ENCODE results near the gene QRFP. TPM values are rescaled to one million over a fixed set of nuclear protein-coding genes. Genes with fewer than 3 reads are reported as not detected.

Gene QRFP
- total RNA-seq, 1 experiment from 2014 or later, result not detected

DNA sequence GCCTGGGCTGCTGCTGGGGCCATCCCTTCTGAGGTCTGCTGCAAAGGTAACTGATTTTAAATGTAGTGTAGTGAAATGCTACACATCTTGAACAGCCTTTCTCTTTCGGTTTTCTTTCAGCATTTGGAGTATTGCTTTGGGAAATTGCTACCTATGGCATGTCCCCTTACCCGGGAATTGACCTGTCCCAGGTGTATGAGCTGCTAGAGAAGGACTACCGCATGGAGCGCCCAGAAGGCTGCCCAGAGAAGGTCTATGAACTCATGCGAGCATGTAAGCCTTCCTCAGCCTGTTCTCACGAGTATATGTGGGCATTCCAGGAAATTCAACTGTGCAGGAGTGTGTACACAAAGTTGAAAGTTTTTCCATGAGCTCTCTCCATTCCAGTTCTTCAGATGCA lies 18.3 kb downstream of the QRFP start:
- Histone ChIP-seq H3K9ac (ENCODE audit: extremely low read depth, insufficient read length, low read length) (no peak overlapping the region), H2BK20ac (ENCODE audit: low read depth, low read length, poor library complexity, severe bottlenecking) (no peak overlapping the region), H4K5ac (ENCODE audit: insufficient read length, low read depth, low read length) (no peak overlapping the region), H2BK5ac (ENCODE audit: insufficient read length, low read length) (no peak overlapping the region), H2BK120ac (ENCODE audit: low read depth, low read length, poor library complexity, severe bottlenecking) (no peak overlapping the region), H4K20me1 (ENCODE audit: control insufficient read depth, insufficient read depth, insufficient read length) (peaks cover 2% of the 10 kb centered on the region), H2AK5ac (ENCODE audit: insufficient read length, low read length) (no peak overlapping the region), H3K14ac (ENCODE audit: insufficient read depth, low read length) (no peak overlapping the region), H3K23ac (ENCODE audit: insufficient read length, low read depth, low read length) (no peak overlapping the region), H3K4me2 (ENCODE audit: insufficient read depth, insufficient read length, low read length) (no peak overlapping the region), H3K56ac (ENCODE audit: insufficient read length, low read depth, low read length) (no peak overlapping the region), H3K9me3 (ENCODE audit: control insufficient read depth, low read depth, low read length) (no peaks in the 10 kb centered on the region), H3T11ph (ENCODE audit: low read length) (no peak overlapping the region), H3K79me2 (ENCODE audit: insufficient read depth, low read length) (no peaks in the 10 kb centered on the region), H3K18ac (ENCODE audit: insufficient read length, low read depth, low read length) (no peak overlapping the region), H3K79me1 (ENCODE audit: insufficient read depth, low read depth, low read length, poor library complexity, severe bottlenecking) (no peaks in the 10 kb centered on the region), H3K27ac (ENCODE audit: insufficient read length, low read depth, low read length) (no peak overlapping the region), H3K27me3 (ENCODE audit: insufficient read depth, low read length) (no peaks in the 10 kb centered on the region), H4K8ac (replicated peaks; ENCODE audit: insufficient read length, low read depth, low read length) (no peak overlapping the region), H2BK12ac (ENCODE audit: insufficient read length, low read depth, low read length) (no peak overlapping the region), H4K91ac (ENCODE audit: insufficient read length, low read depth, low read length) (no peak overlapping the region), H3K4ac (ENCODE audit: low read depth, low read length) (no peak overlapping the region), H3K4me1 (ENCODE audit: insufficient read depth, low read length) (no peaks in the 10 kb centered on the region), H2AFZ (ENCODE audit: low read length) (no peak overlapping the region), H3K23me2 (ENCODE audit: insufficient read length, low read depth, low read length, poor library complexity, severe bottlenecking) (no peaks in the 10 kb centered on the region), H2BK15ac (ENCODE audit: low read depth, low read length) (no peak overlapping the region)
- no peak overlapping the region for H3K4me3 Mint-ChIP-seq
- H3K36me3 Mint-ChIP-seq (ENCODE audit: insufficient read depth in 1 of 3, low read depth in 3 of 3), result peaks cover 51 to 85% (median 81%) of the 10 kb centered on the region in 3 experiments
- H3K27ac Mint-ChIP-seq, result no peak overlapping the region
- H3K9me3 Mint-ChIP-seq, result no peaks in the 10 kb centered on the region
- WGBS (ENCODE audit: extremely low coverage, insufficient read length, low lambda C conversion rate), result no CpG with 5 or more reads among the region's 6 CpGs
- TF ChIP-seq, protein P1, sequence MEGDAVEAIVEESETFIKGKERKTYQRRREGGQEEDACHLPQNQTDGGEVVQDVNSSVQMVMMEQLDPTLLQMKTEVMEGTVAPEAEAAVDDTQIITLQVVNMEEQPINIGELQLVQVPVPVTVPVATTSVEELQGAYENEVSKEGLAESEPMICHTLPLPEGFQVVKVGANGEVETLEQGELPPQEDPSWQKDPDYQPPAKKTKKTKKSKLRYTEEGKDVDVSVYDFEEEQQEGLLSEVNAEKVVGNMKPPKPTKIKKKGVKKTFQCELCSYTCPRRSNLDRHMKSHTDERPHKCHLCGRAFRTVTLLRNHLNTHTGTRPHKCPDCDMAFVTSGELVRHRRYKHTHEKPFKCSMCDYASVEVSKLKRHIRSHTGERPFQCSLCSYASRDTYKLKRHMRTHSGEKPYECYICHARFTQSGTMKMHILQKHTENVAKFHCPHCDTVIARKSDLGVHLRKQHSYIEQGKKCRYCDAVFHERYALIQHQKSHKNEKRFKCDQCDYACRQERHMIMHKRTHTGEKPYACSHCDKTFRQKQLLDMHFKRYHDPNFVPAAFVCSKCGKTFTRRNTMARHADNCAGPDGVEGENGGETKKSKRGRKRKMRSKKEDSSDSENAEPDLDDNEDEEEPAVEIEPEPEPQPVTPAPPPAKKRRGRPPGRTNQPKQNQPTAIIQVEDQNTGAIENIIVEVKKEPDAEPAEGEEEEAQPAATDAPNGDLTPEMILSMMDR (conservative IDR thresholded peaks at IDR 0.05), result no peak
- H3K27me3 Mint-ChIP-seq (ENCODE audit: low read depth), result no peaks in the 10 kb centered on the region
- H3K4me1 Mint-ChIP-seq, result no peaks in the 10 kb centered on the region
- no peak for DNase-seq
